Measurements from ENCODE around the gene CYREN. TPM values are rescaled to one million over a fixed set of nuclear protein-coding genes. Genes with fewer than 3 reads are reported as not detected.
"Not testable (repeated sequence)": the region's sequence is repeated elsewhere in the genome, so short reads cannot be mapped to it uniquely, and the experiment has no call there.

The CYREN gene
- total RNA-seq, 2 donors from 2014 or later = 25.9 to 28.8 TPM

DNA sequence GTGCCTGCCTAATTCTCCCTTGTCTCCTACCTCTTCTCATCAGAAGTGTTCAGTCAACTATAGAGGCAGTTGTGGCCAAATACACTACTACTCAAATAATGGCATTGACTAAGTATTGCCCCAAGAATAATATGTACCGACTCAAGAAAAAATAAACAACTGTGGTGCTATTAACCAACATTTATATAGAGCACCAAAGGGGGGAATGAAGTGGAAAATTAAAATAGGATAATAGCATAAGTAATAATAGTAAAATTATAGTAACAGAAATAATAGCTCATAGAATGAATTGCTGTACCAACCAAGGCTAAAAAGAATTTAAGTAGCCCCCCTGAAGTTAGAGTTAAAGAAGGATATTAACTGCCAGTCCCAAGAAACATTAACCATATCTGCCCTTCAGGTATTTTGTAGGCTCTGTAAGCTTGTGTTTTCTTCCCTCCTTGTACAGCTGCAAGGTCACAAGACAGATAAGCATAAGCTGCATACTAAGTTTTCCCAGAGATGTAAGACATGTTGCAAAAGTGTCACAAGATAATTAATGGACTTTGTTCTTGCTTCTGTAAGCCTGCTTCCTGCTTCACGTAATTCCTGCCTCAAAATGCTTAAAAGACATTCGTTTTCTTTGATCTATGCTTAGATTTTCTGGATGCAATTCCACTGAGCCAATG, 10.9 kb upstream of the CYREN start:
- intact Hi-C loops (cut with DNase I) = no loop called here
- DNase-seq = no peak
- no peak for ATAC-seq

DNA sequence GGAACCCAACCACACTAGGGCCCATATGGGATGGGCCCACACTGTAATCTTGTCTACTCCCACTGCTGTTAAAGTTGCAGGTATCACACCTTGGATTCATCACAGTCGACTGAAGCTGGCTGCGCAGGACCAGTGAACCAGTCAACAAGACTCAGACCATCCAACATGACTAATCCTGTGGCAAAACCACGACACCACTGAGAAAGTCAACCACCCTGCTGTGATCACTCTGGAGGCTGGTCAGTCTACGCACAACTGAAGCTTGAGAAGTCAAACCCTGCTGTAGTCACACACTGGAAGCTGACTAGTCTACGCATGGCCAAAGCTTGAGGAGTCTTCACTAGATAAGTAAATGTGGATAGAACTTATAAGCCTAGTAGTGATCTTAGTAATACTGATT, 9.6 kb upstream of the CYREN start:
- ATAC-seq = no peak
- DNase-seq = no peak
- intact Hi-C loops (cut with DNase I) = no loop called here

DNA sequence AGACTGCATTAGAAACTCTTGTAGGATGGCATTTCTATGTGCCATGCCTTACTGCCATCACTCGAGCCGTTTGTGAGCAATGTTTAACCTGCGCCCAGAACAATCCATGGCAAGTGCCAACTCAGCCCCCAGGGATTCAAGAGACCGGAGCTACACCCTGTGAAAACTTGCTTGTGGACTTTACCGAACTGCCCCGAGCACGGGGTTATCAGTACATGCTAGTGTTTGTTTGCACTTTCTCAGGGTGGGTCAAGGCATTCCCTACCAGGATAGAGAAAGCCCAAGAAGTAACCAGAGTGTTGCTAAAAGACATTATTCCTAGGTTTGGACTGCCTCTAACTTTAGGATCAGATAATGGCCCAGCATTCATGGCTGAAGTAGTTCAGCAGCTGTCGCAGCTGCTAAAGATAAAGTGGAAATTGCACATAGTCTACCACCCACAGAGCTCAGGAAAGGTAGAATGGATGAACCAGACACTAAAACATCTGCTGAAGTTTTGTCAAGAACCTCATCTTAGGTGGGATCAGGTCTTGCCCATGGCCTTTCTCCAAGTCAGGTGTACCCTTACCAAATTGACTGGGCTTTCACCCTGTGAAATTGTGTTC, 8.9 kb upstream of the CYREN start:
- ATAC-seq (no peak), DNase-seq (no peak)
- intact Hi-C loops (cut with DNase I) = loop anchor here in 1 of 2 donors (10.0 kb wide), 1 partner anchor 505 kb away; no protein-coding TSS in a partner anchor

DNA sequence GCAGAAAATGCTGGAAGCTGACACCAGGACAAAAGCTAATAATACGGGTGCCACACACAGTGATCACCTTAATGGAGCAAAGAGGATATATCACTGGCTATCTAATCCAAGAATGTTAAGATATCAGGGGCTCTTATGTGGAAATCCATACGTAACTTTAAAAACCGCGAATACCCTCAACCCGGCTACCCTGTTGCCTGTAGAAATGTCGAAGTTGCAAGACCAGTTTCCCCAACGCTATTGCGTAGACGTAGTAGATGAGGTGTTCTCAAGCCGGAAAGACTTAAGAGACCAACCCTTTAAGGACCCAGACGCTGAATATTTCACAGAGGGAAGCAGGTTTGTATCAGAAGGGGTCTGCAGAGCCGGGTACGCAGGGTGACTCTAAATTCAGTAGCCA, 7.9 kb upstream of the CYREN start:
- intact Hi-C loops (cut with DNase I) = loop anchor here in 1 of 2 donors (10.0 kb wide), 1 partner anchor 504 kb away; no protein-coding TSS in a partner anchor
- DNase-seq = no peak
- no peak for ATAC-seq

DNA sequence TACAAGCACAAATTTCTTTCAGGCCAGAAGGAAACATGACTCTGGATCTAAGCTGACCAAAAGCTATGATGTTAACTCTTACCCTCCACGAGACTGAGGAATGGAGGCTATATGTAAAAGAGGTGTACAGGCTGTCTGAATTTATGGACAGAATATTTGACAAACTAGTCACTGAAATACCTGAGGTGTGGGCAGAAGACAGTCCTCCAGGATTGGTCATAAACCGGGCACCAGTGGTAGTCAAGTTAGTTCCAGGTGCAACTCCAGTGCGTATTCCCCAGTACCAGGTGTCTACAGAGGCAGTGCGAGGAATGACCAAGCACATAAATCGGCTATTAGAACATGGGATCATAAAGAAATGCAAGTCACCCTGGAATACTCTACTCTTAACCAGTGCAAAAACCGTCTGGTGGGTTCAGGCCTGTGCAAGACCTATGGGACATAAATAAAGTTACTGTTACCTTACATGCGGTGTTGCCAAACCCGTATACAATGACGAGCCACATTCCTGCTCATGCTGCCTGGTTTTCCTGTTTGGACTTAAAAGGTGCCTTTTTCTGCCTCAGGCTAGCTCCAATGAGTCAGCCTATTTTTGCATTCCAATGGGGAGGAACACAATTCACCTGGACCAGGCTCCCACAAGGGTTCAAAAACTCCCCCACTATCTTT, 6.7 kb upstream of the CYREN start:
- intact Hi-C loops (cut with DNase I) = loop anchor here in 1 of 2 donors (10.0 kb wide), 1 partner anchor 502 kb away; no protein-coding TSS in a partner anchor
- DNase-seq (no peak), ATAC-seq (no peak)

DNA sequence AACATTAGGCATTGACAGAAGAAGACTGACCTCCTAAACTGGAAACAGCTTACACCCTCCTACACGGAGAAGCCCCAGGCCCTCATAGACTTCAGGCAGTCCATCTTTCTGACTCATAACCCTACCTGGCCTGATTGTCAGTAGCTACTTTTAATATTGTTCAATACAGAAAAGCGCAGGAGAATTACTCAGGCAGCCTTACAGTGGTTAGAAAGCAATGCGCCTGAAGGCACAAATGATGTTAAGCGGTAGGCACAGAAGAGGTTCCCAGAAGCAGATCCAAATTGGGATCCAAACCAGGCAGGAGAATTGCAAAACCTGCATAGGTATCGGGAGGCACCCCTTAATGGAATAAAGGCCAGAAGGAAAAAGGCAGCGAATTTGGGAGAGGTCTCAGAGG, 5.4 kb upstream of the CYREN start:
- intact Hi-C loops (cut with DNase I) = loop anchor here in 1 of 2 donors (10.0 kb wide), 1 partner anchor 501 kb away; no protein-coding TSS in a partner anchor
- DNase-seq = no peak
- ATAC-seq = no peak

DNA sequence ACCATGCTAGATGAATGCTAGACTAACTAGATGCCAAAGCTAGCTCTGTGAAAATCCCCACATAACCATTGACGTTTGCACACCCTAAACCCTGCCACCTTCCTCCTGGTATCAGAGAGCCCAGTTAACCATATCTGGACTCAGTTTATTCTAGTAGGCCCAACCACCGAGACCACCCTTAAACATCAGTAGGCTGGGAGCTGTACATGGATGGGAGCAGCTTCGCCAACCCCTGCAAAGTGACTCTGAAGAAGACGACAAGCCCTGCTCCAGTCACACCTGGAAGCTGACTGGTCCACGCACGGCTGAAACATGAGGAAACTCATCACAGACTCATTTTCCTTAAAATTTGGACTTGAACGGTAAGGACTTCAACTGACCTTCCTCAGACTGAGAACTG, 4.4 kb upstream of the CYREN start:
- intact Hi-C loops (cut with DNase I) = loop anchor here in 1 of 2 donors (10.0 kb wide), 1 partner anchor 500 kb away; no protein-coding TSS in a partner anchor
- no peak for ATAC-seq
- DNase-seq = no peak

DNA sequence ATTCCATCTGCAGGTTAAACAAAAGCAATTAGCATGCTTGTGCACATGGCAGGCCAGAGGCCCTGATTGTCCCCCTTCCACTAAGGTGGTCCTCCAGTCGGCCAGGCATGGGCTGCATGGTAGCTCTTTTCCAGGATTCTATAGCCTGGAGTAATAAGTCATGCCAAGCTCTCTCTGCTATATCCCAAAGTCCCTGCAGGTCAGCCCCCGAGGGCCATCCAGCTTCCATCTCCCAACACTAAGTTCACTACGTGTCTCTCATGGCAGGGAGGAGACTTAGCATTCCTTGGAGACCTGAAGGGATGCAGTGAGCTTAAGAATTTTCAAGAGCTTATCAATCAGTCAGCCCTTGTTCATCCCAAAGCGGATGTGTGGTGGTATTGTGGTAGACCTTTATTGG, 3.4 kb upstream of the CYREN start:
- intact Hi-C loops (cut with DNase I) = loop anchor here in 1 of 2 donors (10.0 kb wide), 1 partner anchor 499 kb away; no protein-coding TSS in a partner anchor
- ATAC-seq, DNase-seq: not testable (repeated sequence)

DNA sequence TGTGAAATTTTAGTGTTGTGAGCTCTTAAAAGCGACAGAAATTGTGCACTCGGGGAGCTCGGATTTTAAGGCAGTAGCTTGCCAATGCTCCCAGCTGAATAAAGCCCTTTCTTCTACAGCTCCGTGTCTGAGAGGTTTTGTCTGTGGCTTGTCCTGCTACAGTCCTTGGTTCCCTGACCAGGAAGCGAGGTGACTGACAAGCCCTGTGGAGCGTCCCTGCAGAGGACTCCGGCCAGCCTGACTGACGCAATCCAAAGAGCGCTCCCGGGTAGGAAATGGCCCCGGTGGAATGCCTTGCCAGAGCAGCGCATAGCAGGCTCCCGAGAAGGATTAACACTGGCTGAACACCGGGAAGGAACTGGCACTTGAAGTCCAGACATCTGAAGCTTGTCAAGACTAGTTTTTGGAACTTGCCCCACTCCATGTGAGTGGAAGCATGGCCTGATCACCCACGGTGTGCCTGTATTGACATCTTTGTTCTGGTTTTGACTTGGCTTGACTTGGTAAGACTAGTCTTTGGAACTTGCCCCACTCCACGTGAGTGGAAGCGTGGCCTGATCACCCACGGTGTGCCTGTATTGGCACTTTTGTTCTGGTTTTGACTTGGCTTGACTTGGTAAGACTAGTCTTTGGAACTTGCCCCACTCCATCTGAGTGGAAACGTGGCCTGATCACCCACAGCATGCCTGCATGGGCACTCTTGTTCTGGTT, 1.2 kb upstream of the CYREN start:
- peak; percentile 82 for DNase-seq
- intact Hi-C loops (cut with DNase I) = loop anchor here in 1 of 2 donors (2.0 to 10.0 kb wide), 2 partner anchors 185 to 497 kb away; partner anchors contain the start of gene AGBL3
- peak; percentile 21 to 53 for ATAC-seq

DNA sequence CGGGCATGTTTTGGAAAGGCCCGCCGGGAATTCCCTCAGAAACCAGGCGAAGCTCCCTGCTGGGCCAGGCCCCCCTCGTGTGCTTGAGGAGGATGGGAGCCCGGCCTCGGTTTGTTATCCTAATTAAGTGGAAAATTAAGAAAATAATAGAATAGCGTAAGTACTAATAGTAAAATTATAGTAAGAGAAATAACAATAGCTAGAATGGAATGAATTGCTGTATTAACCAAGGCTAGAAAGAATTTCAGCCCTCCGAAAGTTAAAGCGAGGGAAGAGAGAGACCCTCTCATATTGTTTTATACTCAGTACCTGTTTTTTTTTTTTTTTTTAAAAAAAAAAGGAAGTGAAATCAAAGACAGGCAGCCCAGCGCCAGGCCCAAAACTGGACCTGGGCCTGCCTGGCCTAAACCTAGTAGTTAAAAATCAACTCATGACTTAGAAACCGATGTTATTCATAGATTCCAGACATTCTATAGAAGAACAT, 533 bp upstream of the CYREN start:
- ATAC-seq, DNase-seq: not testable (repeated sequence)
- intact Hi-C loops (cut with DNase I) = loop anchor here in 1 of 2 donors (2.0 to 10.0 kb wide), 2 partner anchors 184 to 496 kb away; partner anchors contain the start of gene AGBL3

DNA sequence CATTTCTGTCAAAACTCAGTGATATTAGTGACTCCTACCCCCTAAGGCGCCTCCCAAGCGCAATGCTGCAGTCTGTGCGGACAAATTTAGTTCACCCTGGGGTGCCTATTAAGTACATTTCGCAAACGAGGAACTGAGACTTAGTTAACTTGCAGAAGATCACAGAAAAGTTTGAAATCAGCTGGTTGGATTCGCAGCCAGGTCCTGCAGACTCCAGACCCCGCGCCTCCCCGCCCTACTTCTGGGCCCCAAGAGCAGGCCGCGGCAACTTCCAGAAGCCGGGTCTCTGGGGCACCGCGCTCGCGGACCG, 588 bp downstream of the CYREN start:
- ATAC-seq (no peak), DNase-seq (no peak)
- intact Hi-C loops (cut with DNase I) = loop anchor here (2.0 to 10.0 kb wide), 3 partner anchors 175 to 495 kb away; partner anchors contain the start of gene AGBL3 (in 1 of the 2)

DNA sequence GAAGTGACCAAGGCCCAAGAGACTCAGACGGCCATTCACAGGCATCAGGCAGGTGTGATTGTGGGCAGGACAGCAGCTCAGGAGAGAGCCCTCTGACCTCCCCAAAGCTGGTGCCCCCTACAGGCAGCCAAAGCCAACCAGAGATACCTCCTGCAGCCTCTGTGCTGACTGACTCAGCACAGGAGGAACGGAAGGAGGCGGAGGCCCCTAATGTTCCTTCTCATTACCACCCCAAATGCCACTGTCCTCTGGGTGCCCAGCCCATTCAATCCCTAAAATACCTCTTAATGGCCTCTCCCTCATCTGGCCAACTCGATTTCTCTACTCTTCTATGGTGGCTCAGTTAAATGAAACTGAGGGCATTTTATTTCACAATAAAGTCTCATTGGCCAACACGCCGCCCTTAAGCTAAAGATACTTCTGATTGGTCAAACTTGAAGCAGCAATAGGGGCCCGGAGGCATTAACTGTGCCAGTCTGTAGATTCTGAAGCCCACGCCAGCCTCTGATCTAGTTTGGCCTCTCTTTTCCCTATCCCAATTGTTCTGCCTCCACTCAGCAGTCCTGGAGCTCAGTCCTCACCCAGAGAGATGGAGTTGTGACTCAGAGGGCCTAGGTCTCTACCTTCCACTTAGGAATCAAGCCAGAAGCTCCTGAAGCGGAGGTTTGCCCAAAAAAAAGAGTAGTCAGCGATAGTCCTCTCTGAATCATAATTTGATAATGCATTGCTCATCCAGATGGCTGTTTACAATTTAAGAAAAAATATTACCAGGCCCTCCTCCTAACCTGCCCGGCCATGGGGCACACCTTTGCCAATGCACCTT, 1.2 kb downstream of the CYREN start:
- DNase-seq = no peak
- peak in 1 of 2 donors; percentile 10 for ATAC-seq
- intact Hi-C loops (cut with DNase I) = loop anchor here in 1 of 2 donors (10.0 kb wide), 1 partner anchor 175 kb away; no protein-coding TSS in a partner anchor

DNA sequence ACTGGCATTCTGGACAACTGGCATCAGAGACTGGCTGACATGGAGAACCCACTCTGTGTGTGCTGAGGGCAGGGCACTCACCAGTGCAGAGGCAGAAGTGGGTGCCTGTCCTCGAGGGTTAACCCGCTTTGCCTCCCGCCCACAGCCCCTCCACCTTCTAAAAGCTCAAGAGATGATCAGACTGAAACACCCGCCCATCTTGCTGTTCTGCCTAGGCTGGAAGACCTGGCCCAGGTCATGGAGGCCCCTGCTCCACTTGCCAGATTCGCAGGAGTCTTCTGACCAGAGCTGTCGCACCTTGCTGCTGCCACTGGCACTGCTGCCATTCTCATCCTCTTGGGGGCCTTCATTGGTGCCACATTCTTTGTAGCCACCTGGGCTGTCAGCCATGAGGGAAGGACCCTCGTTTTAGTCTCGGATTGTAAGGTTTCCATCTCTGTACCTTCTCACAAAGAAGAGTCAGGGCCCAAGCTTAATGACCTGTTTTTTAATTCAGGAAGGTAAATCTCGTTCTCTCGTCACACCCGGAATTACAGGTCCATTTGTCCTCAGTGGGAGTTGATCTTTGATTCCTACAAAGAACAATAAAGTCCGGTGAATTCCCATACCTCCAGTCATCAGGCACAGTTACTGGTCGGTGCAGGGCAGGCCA, 1.9 kb downstream of the CYREN start:
- no peak for DNase-seq
- intact Hi-C loops (cut with DNase I) = loop anchor here in 1 of 2 donors (10.0 kb wide), 1 partner anchor 174 kb away; no protein-coding TSS in a partner anchor
- no peak for ATAC-seq

DNA sequence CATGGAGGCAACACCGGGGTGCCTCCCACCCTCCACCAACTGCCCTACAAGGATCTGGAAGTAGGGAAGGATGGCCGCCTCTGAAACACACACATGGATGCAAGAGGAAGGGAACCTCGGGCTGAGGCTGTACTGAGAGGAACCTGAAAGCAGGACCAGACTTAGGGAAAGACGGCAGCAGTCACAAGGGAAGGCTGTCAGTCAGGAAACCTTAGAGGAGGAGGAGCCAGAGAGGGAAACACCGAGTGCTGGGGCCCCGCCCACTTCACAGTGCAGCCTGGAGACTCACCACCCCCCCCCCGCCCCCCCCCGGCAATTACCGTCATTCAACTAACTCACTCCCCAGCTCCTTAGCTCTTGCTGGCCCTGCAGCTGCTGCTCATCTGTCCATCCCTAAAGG, 2.5 kb downstream of the CYREN start:
- DNase-seq (no peak), ATAC-seq (no peak)
- intact Hi-C loops (cut with DNase I) = loop anchor here in 1 of 2 donors (10.0 kb wide), 1 partner anchor 173 kb away; no protein-coding TSS in a partner anchor

DNA sequence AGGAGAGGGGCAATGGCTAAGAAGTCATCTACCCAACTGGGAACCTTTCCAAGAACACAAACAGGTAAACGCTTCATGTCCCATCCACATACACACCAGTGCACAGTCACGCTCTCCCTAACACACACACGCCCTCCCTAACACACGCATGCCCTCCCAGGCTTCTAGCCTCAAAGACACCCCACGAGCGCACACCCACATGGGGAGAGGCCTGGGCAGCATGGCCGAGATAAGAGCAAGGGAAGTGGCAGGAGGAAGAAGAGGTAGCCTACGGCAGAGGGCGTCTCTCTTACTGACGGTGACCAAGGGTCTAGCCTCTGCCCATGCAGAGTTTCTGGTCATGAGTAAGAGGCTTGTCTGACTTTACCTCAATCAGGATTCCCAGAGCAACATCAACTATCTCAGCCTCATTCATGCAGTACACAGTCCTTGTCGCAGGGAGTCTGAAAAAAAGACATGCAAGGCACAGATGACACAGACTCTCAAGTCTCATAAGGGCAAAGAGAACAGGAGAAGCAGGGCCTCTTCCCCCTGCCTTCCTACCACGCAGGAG, 3.1 kb downstream of the CYREN start:
- intact Hi-C loops (cut with DNase I) = loop anchor here in 1 of 2 donors (10.0 kb wide), 1 partner anchor 173 kb away; no protein-coding TSS in a partner anchor
- DNase-seq (no peak), ATAC-seq (no peak)

DNA sequence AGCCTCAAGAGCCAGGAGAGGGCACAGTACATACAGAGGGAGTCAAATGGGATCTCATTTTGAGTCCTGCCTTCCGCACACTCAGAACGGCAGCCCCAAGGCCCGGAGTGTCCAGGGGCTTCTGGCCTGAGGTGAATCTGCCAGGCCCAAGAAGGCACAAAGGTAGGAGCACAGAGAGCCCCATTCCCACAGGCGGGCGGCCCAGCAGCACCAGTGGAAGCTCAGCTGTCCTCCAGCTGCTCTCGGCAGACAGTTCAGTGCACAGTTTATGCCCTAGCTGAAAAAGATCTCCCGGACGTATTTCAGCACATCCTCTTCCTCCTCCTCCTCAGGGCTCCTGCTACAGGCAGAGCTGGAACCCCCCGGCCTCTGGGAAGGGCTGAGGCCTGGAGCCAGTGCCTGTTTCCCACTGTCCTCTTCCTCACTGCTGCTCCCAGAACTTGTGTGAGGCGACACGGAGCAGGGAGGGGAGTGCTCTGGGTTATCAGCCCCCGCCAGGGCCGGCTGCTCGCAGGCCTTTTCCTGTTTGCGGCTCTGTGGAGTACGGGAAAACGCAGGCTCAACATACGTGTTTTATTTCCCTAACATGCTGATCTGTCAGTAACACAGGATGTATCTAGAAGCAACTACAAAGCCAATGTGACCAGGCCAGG, 4.0 kb downstream of the CYREN start:
- intact Hi-C loops (cut with DNase I) = loop anchor here in 1 of 2 donors (10.0 kb wide), 1 partner anchor 172 kb away; no protein-coding TSS in a partner anchor
- ATAC-seq = no peak
- peak; percentile 60 for DNase-seq

Data from left cardiac atrium (tissue), 4 donors.